Neural cell (in vitro differentiated cells): ENCODE measurements around the gene SLC25A21. TPM values are rescaled to one million over a fixed set of nuclear protein-coding genes. Genes with fewer than 3 reads are reported as not detected.

Experiments
- H2AFZ ChIP-seq: fragments of 200-600, 300-800 bp; sonication (generic), shearing (Covaris generic); 2 replicates; pipeline ENCODE4 v1.6.0; 2014; ENCODE audit warnings: low read depth, mild to moderate bottlenecking, antibody characterized with exemption, low read length, moderate library complexity
- H3F3A ChIP-seq: fragments of 200-600 bp; shearing (Covaris generic); 2 replicates; pipeline ENCODE4 v1.6.1; 2016; ENCODE audit warnings: mild to moderate bottlenecking, moderate library complexity, mixed read lengths, antibody characterized with exemption, low read length; ENCODE audit not compliant: insufficient read depth, poor library complexity, severe bottlenecking
- H3K27ac ChIP-seq: fragments of 200-600, 300-800 bp; sonication (generic), shearing (Covaris generic); 2 replicates; pipeline ENCODE4 v1.5.1; 2014; ENCODE audit warnings: mild to moderate bottlenecking, low read length, moderate library complexity
- H3K27me3 ChIP-seq: fragments of 300-800, 200-600 bp; sonication (generic), shearing (Covaris generic); 2 replicates; pipeline ENCODE4 v1.6.0; 2014; ENCODE audit warnings: mild to moderate bottlenecking, low read depth, low read length, moderate library complexity; ENCODE audit not compliant: insufficient read depth
- H3K36me3 ChIP-seq: fragments of 300-800, 200-600 bp; sonication (generic), shearing (Covaris generic); 2 replicates; pipeline ENCODE4 v1.5.1; 2014; ENCODE audit warnings: mild to moderate bottlenecking, antibody characterized with exemption, low read length, moderate library complexity; ENCODE audit not compliant: insufficient read depth
- H3K4me2 ChIP-seq: fragments of 300-800, 200-600 bp; sonication (generic), shearing (Covaris generic); 2 replicates; pipeline ENCODE4 v1.6.0; 2014; ENCODE audit warnings: mild to moderate bottlenecking, low read length
- H3K4me3 ChIP-seq: fragments of 300-800, 200-600 bp; sonication (generic), shearing (Covaris generic); 2 replicates; pipeline ENCODE4 v1.5.1; 2014; ENCODE audit warnings: mild to moderate bottlenecking, low read length, moderate library complexity
- H3K79me2 ChIP-seq: fragments of 200-600 bp; shearing (Covaris generic); replicated peaks from 2 replicates; pipeline ENCODE4 v1.6.0; 2014; ENCODE audit warnings: mild to moderate bottlenecking, low read length, moderate library complexity; ENCODE audit not compliant: insufficient read depth
- H3K9ac ChIP-seq: fragments of 300-800, 200-600 bp; sonication (generic), shearing (Covaris generic); 2 replicates; pipeline ENCODE4 v1.6.1; 2016; ENCODE audit warnings: mild to moderate bottlenecking, low read length, mixed read lengths
- H3K9me2 ChIP-seq: fragments of 200-600 bp; shearing (Covaris generic); 2 replicates; pipeline ENCODE4 v1.6.1; 2016; ENCODE audit warnings: mild to moderate bottlenecking, low read length, mixed read lengths; ENCODE audit not compliant: insufficient read depth
- H3K9me3 ChIP-seq: fragments of 200-600, 300-800 bp; sonication (generic), shearing (Covaris generic); 2 replicates; pipeline ENCODE4 v1.6.1; 2016; ENCODE audit warnings: mild to moderate bottlenecking, mixed run types, low read length, moderate library complexity, mixed read lengths
- H4K20me1 ChIP-seq: fragments of 200-600 bp; shearing (Covaris generic); 2 replicates; pipeline ENCODE4 v1.6.1; 2016; ENCODE audit warnings: mild to moderate bottlenecking, mixed run types; ENCODE audit not compliant: insufficient read depth
- CTCF ChIP-seq: fragments of 450-650 bp; IDR thresholded peaks from 2 replicates; pipeline ENCODE4 v1.5.1; 2014; ENCODE audit warnings: antibody characterized with exemption, mild to moderate bottlenecking, moderate library complexity; ENCODE audit not compliant: poor library complexity, severe bottlenecking
- EP300 ChIP-seq: fragments of 450-650 bp; conservative IDR thresholded peaks from 2 replicates; pipeline ENCODE4 v1.6.1; 2014; ENCODE audit warnings: antibody characterized with exemption, mild to moderate bottlenecking, moderate library complexity; ENCODE audit not compliant: poor library complexity, severe bottlenecking
- EZH2 ChIP-seq: fragments of 200-600, 300-800 bp; shearing (Covaris generic), sonication (generic); IDR thresholded peaks from 2 replicates; pipeline ENCODE4 v1.6.1; 2014; ENCODE audit warnings: antibody characterized with exemption, low read length, borderline replicate concordance, mild to moderate bottlenecking; ENCODE audit not compliant: insufficient read depth, poor library complexity, severe bottlenecking
- MXI1 ChIP-seq: fragments of 450-650 bp; conservative IDR thresholded peaks from 2 replicates; pipeline ENCODE4 v1.6.1; 2014; ENCODE audit warnings: antibody characterized with exemption, mild to moderate bottlenecking; ENCODE audit not compliant: poor library complexity, severe bottlenecking
- POLR2AphosphoS5 ChIP-seq: IDR thresholded peaks from 2 replicates; pipeline ENCODE4 v1.6.1; 2012
- RAD21 ChIP-seq: fragments of 450-650 bp; conservative IDR thresholded peaks from 2 replicates; pipeline ENCODE4 v1.6.1; 2014; ENCODE audit warnings: antibody characterized with exemption, mild to moderate bottlenecking, moderate library complexity
- REST ChIP-seq: IDR thresholded peaks from 2 replicates; pipeline ENCODE4 v1.6.1; 2012; ENCODE audit warnings: borderline replicate concordance
- SMC3 ChIP-seq: fragments of 450-650 bp; conservative IDR thresholded peaks from 2 replicates; pipeline ENCODE4 v1.6.1; 2014; ENCODE audit warnings: antibody characterized with exemption, mild to moderate bottlenecking, moderate library complexity; ENCODE audit not compliant: poor library complexity
- TAF1 ChIP-seq: IDR thresholded peaks from 2 replicates; pipeline ENCODE4 v1.6.1; 2012; ENCODE audit warnings: low read depth
- polyA plus RNA-seq: library from polyadenylated mRNA; depleted of rRNA; stranded (reverse); fragments of >200 nt; gene quantifications from 2 replicates; pipeline ENCODE4 v1.2.3, GENCODE V29; 2014

The SLC25A21 gene
- polyA plus RNA-seq, 1 donor from 2014 or later = 0.35 TPM

GRCh38 chr14:36869125-36869524, 303.3 kb downstream of the SLC25A21 start:
- Histone ChIP-seq H3K9me2 (no peaks in the 10 kb centered on the region), H3K9ac (no peak overlapping the region), H3F3A (no peaks in the 10 kb centered on the region), H3K36me3 (no peaks in the 10 kb centered on the region), H3K4me2 (no peak overlapping the region), H4K20me1 (no peaks in the 10 kb centered on the region), H3K27me3 (no peaks in the 10 kb centered on the region), H3K9me3 (no peaks in the 10 kb centered on the region), H3K4me3 (no peak overlapping the region), H3K79me2 (no peaks in the 10 kb centered on the region), H3K27ac (no peak overlapping the region), H2AFZ (no peak overlapping the region)
- TF ChIP-seq SMC3 = no peak
- no peak for TF ChIP-seq TAF1
- no peak for TF ChIP-seq EZH2
- TF ChIP-seq MXI1 = no peak
- no peak for TF ChIP-seq EP300
- TF ChIP-seq POLR2AphosphoS5 = no peak
- no peak for TF ChIP-seq CTCF
- no peak for TF ChIP-seq REST
- TF ChIP-seq RAD21 = no peak

- no peaks in the 10 kb centered on the region for H3K79me2 ChIP-seq
- no peaks in the 10 kb centered on the region for H3F3A ChIP-seq
- H3K36me3 ChIP-seq = no peaks in the 10 kb centered on the region
- TF ChIP-seq TAF1 (no peak), RAD21 (no peak), EZH2 (no peak), SMC3 (no peak), MXI1 (no peak), EP300 (no peak), REST (no peak), POLR2AphosphoS5 (no peak), CTCF (no peak)
- no peak overlapping the region for H3K9ac ChIP-seq
- no peaks in the 10 kb centered on the region for H4K20me1 ChIP-seq
- H3K9me2 ChIP-seq = no peaks in the 10 kb centered on the region
- no peak overlapping the region for H2AFZ ChIP-seq
- H3K4me2 ChIP-seq = no peak overlapping the region
- H3K4me3 ChIP-seq = no peak overlapping the region
- H3K27me3 ChIP-seq = no peaks in the 10 kb centered on the region
- no peaks in the 10 kb centered on the region for H3K9me3 ChIP-seq
- no peak overlapping the region for H3K27ac ChIP-seq
These were observed 305.5 kb downstream of the SLC25A21 start for GRCh38 chr14:36866867-36867266.
